Measurements from ENCODE around the gene CDSN. TPM values are rescaled to one million over a fixed set of nuclear protein-coding genes. Genes with fewer than 3 reads are reported as not detected.

Gene CDSN
- total and polyA plus RNA-seq, 2 of the 8 experiments (the other 6 are each of a cell fraction or from before 2014, with no cell fraction given): not detected

- TF ChIP-seq CHD7 (IDR thresholded peaks at IDR 0.05; ENCODE audit: insufficient replicate concordance, low read length): no peak
- no peak for TF ChIP-seq SIX5 (IDR thresholded peaks at IDR 0.05; ENCODE audit: low read depth, low read length)
- TF ChIP-seq RNF2 (IDR thresholded peaks at IDR 0.05; ENCODE audit: borderline replicate concordance, low read depth, low read length, missing control alignments, poor library complexity, severe bottlenecking): no peak
- TF ChIP-seq CREB1 (IDR thresholded peaks at IDR 0.05): no peak
- TF ChIP-seq EP300 (IDR thresholded peaks at IDR 0.05; ENCODE audit: borderline replicate concordance in 1 of 2, low read depth in 2 of 2, low read length in 2 of 2): no peak
- TF ChIP-seq E2F6 (IDR thresholded peaks at IDR 0.05): no peak
- TF ChIP-seq RFX5 (IDR thresholded peaks at IDR 0.05; ENCODE audit: borderline replicate concordance, low read depth, low read length): no peak
- TF ChIP-seq GABPA (IDR thresholded peaks at IDR 0.05; ENCODE audit: borderline replicate concordance, insufficient read depth, low read length): no peak
- TF ChIP-seq GTF2F1 (IDR thresholded peaks at IDR 0.05; ENCODE audit: borderline replicate concordance, low read depth, low read length): no peak
- TF ChIP-seq KDM1A (IDR thresholded peaks at IDR 0.05; ENCODE audit: borderline replicate concordance, low read length): no peak
These were observed 17.1 kb downstream of the CDSN start (continued) for GRCh38 chr6:31103136-31103535.

All from H1 (cell line).